Natural killer cell (primary cell): ENCODE results near the gene PSRC1. TPM values are rescaled to one million over a fixed set of nuclear protein-coding genes. Genes with fewer than 3 reads are reported as not detected.
A peak's percentile ranks its signal among the peaks of the same experiment; 100 is the strongest.

Source experiments
- ATAC-seq, 3 donors: fragments of 150-1000 bp in 2 of 3; fragments of 200-7000 bp in 1 of 3; cut with Tn5 transposase; 1 replicate in 1 of 3; 2 replicates in 2 of 3; pipeline ENCODE4 v1.10.0; 2021; ENCODE audit warnings: mild to moderate bottlenecking in 2 of 3, moderate library complexity in 2 of 3
- DNase-seq, 2 donors: peaks; one replicate each; pipeline versions ENCODE4 v3.0.0 to v3.0.0-alpha.2; 2013 to 2021; ENCODE audit warnings: mixed read lengths in 1 of 2
- H3K27ac ChIP-seq: one replicate; pipeline ENCODE4 v1.5.1; 2013; ENCODE audit warnings: mild to moderate bottlenecking, low read length
- H3K27me3 ChIP-seq: one replicate; pipeline ENCODE4 v1.6.1; 2013; ENCODE audit warnings: low read length; ENCODE audit not compliant: control insufficient read depth, insufficient read depth
- H3K36me3 ChIP-seq: one replicate; pipeline ENCODE4 v1.6.1; 2013; ENCODE audit warnings: low read length; ENCODE audit not compliant: control insufficient read depth, insufficient read depth
- H3K4me1 ChIP-seq: one replicate; pipeline ENCODE4 v1.6.1; 2013; ENCODE audit warnings: low read length; ENCODE audit not compliant: control insufficient read depth, insufficient read depth
- H3K4me3 ChIP-seq: one replicate; pipeline ENCODE4 v1.5.1; 2013; ENCODE audit warnings: low read length
- H3K9me3 ChIP-seq: one replicate; pipeline ENCODE4 v1.6.1; 2013; ENCODE audit warnings: low read length; ENCODE audit not compliant: control insufficient read depth, insufficient read depth
- H3K27ac Mint-ChIP-seq, 2 donors: one replicate each; pipeline ENCODE4 v1.8.0; 2022; ENCODE audit warnings: mild to moderate bottlenecking in 2 of 2, mixed read lengths in 2 of 2, moderate library complexity in 1 of 2
- H3K27me3 Mint-ChIP-seq, 2 donors: one replicate each; pipeline ENCODE4 v1.8.0; 2022; ENCODE audit warnings: low read depth in 2 of 2, mixed read lengths in 2 of 2
- H3K36me3 Mint-ChIP-seq: one replicate; pipeline ENCODE4 v1.8.0; 2022; ENCODE audit warnings: mixed read lengths
- H3K4me1 Mint-ChIP-seq, 2 donors: one replicate each; pipeline ENCODE4 v1.8.0; 2022; ENCODE audit warnings: mixed read lengths in 2 of 2
- H3K4me3 Mint-ChIP-seq: one replicate; pipeline ENCODE4 v1.8.0; 2022; ENCODE audit warnings: mild to moderate bottlenecking, moderate library complexity, mixed read lengths
- H3K9me3 Mint-ChIP-seq, 2 donors: one replicate each; pipeline ENCODE4 v1.8.0; 2022; ENCODE audit warnings: mixed read lengths in 2 of 2
- WGBS: methylation state at CpG from one replicate; pipeline ENCODE4 v1.1.7; 2013; ENCODE audit warnings: missing lambda C conversion rate; ENCODE audit not compliant: insufficient coverage; 5-methylcytosine and 5-hydroxymethylcytosine counted together
- intact Hi-C: fragments of 100-400 bp; cut with micrococcal nuclease; formaldehyde crosslinking; loops from one replicate; pipeline ENCODE4 v1.14.2; 2022
- total RNA-seq, 4 donors: library from RNA; stranded (reverse); fragments of 120-200 nt in 1 of 4; gene quantifications; one replicate each; pipeline versions ENCODE4 v1.2.3 to v1.2.4, GENCODE V29; 2013 to 2022
- TF ChIP-seq, protein P1 (sequence below): fragments of 200-600 bp; IDR thresholded peaks from one replicate; pipeline ENCODE4 v1.8.0; 2022; ENCODE audit warnings: antibody characterized with exemption

The PSRC1 gene
- total RNA-seq, 3 donors from 2014 or later (not counting 1 experiment from before 2014, with no cell fraction given), result 1.1 to 2.4 (median 1.9) TPM

DNA sequence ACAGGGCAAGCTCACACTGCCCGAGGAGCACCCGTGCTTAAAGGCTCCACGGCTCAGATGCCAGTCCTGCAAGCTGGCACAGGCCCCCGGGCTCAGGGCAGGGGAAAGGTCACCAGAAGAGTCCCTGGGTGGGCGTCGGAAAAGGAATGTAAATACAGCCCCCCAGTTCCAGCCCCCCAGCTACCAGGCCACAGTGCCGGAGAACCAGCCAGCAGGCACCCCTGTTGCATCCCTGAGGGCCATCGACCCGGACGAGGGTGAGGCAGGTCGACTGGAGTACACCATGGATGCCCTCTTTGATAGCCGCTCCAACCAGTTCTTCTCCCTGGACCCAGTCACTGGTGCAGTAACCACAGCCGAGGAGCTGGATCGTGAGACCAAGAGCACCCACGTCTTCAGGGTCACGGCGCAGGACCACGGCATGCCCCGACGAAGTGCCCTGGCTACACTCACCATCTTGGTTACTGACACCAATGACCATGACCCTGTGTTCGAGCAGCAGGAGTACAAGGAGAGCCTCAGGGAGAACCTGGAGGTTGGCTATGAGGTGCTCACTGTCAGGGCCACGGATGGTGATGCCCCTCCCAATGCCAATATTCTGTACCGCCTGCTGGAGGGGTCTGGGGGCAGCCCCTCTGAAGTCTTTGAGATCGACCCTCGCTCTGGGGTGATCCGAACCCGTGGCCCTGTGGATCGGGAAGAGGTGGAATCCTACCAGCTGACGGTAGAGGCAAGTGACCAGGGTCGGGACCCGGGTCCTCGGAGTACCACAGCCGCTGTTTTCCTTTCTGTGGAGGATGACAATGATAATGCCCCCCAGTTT lies 32.3 kb downstream of the PSRC1 start:
- no peak overlapping the region for H3K27ac Mint-ChIP-seq

DNA sequence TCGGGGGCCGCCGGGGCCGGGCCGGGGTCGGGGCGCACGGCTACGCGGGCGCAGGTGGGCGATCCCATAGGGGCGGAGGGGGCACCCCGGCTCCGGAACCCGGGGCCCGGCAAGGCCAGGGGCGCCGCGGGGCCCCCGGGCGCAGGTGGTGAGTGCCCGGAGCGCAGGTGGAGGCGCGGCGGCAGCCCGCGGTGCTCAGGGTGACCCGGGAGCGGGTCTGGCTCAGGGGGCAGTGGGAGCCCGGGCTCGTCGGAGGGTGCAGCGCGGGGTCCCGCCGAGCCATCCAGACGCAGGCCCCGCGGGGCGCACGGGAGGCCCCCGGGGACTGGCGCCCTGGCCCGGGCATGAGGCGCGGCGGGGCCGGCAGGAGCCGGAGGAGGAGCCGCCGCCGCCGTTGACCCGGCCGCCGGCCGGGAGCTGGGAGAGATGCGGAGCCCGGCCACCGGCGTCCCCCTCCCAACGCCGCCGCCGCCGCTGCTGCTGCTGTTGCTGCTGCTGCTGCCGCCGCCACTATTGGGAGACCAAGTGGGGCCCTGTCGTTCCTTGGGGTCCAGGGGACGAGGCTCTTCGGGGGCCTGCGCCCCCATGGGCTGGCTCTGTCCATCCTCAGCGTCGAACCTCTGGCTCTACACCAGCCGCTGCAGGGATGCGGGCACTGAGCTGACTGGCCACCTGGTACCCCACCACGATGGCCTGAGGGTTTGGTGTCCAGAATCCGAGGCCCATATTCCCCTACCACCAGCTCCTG lies 33.1 kb downstream of the PSRC1 start:
- Mint-ChIP-seq H3K27me3 (peaks cover 5 to 6% of the 10 kb centered on the region in 2 donors), H3K27ac (peak overlapping the region in 1 of 2 donors; percentile 64), H3K9me3 (no peaks in the 10 kb centered on the region), H3K4me3 (peak overlapping the region; percentile 68), H3K4me1 (peaks cover 0 to 28% of the 10 kb centered on the region in 2 donors), H3K36me3 (no peaks in the 10 kb centered on the region)
- peaks cover 9% of the 10 kb centered on the region for H3K27me3 ChIP-seq
- 3% methylated on average over 80 of the region's 80 CpGs for WGBS
- H3K4me1 ChIP-seq, result peaks cover 27% of the 10 kb centered on the region
- no peaks in the 10 kb centered on the region for H3K9me3 ChIP-seq
- no peak for DNase-seq
- peak overlapping the region; percentile 15 for H3K4me3 ChIP-seq
- no peak overlapping the region for H3K27ac ChIP-seq
- TF ChIP-seq, protein P1, sequence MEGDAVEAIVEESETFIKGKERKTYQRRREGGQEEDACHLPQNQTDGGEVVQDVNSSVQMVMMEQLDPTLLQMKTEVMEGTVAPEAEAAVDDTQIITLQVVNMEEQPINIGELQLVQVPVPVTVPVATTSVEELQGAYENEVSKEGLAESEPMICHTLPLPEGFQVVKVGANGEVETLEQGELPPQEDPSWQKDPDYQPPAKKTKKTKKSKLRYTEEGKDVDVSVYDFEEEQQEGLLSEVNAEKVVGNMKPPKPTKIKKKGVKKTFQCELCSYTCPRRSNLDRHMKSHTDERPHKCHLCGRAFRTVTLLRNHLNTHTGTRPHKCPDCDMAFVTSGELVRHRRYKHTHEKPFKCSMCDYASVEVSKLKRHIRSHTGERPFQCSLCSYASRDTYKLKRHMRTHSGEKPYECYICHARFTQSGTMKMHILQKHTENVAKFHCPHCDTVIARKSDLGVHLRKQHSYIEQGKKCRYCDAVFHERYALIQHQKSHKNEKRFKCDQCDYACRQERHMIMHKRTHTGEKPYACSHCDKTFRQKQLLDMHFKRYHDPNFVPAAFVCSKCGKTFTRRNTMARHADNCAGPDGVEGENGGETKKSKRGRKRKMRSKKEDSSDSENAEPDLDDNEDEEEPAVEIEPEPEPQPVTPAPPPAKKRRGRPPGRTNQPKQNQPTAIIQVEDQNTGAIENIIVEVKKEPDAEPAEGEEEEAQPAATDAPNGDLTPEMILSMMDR, result no peak
- peak; percentile 46 to 53 (median 48) for ATAC-seq
- no peaks in the 10 kb centered on the region for H3K36me3 ChIP-seq
- intact Hi-C loops, result loop anchor here (1.0 to 5.0 kb wide), 2 partner anchors 33 to 232 kb away; partner anchors contain the start of genes ATXN7L2 and PSRC1

More for the DNA sequence above, 32.3 kb downstream of the PSRC1 start:
- TF ChIP-seq, protein P1, result no peak
- Histone ChIP-seq H3K36me3 (no peaks in the 10 kb centered on the region), H3K27ac (no peak overlapping the region), H3K9me3 (no peaks in the 10 kb centered on the region), H3K4me1 (peaks cover 27% of the 10 kb centered on the region), H3K4me3 (peak overlapping the region; percentile 15), H3K27me3 (peaks cover 9% of the 10 kb centered on the region)
- Mint-ChIP-seq H3K27me3 (peaks cover 5 to 6% of the 10 kb centered on the region in 2 donors), H3K4me3 (peak overlapping the region; percentile 68), H3K9me3 (no peaks in the 10 kb centered on the region), H3K4me1 (peaks cover 0 to 36% of the 10 kb centered on the region in 2 donors), H3K36me3 (no peaks in the 10 kb centered on the region)
- ATAC-seq, result no peak
- WGBS, result 94% methylated on average over 33 of the region's 33 CpGs
- intact Hi-C loops, result no loop called here
- no peak for DNase-seq

GRCh38 chr1:109248797-109249629 lies 33.9 kb downstream of the PSRC1 start, which contains the start of gene CELSR2:
Gene CELSR2 (plus strand): TSS chr1:109249539. CDS start chr1:109250080, 541 bp downstream.
- peak; percentile 87 to 96 (median 96) for ATAC-seq
- Histone ChIP-seq H3K27me3 (peaks cover 11% of the 10 kb centered on the region), H3K27ac (no peak within 1 kb of the TSS), H3K9me3 (no peaks in the 10 kb centered on the region), H3K4me1 (peaks cover 24% of the 10 kb centered on the region), H3K36me3 (no peaks in the 10 kb centered on the region), H3K4me3 (peak within 1 kb of the TSS; percentile 26)
- Mint-ChIP-seq H3K27ac (peak within 1 kb of the TSS in 1 of 2 donors; percentile 64), H3K9me3 (no peaks in the 10 kb centered on the region), H3K36me3 (no peaks in the 10 kb centered on the region), H3K4me1 (peaks cover 0 to 28% of the 10 kb centered on the region in 2 donors), H3K4me3 (peak within 1 kb of the TSS; percentile 78), H3K27me3 (peaks cover 9 to 14% of the 10 kb centered on the region in 2 donors)
- intact Hi-C loops, result loop anchor here (1.0 to 5.0 kb wide), 2 partner anchors 34 to 233 kb away; partner anchors contain the start of genes ATXN7L2 and PSRC1
- DNase-seq, result peak; percentile 58 to 82
- TF ChIP-seq, protein P1, result no peak
- 15% methylated on average over 49 of the region's 49 CpGs for WGBS
